ENCODE data around the gene SERTAD4. TPM values are rescaled to one million over a fixed set of nuclear protein-coding genes. Genes with fewer than 3 reads are reported as not detected.

Gene SERTAD4
- total RNA-seq, 1 donor, result under 0.01 TPM

GRCh38 chr1:210239349-210240111, 6.9 kb downstream of the SERTAD4 start:
- Histone ChIP-seq H3K9me3 (ENCODE audit: low read depth, low read length) (no peaks in the 10 kb centered on the region), H3K4me1 (ENCODE audit: insufficient read depth, low read length) (no peaks in the 10 kb centered on the region), H3K27me3 (ENCODE audit: insufficient read depth, low read length) (peaks cover 55% of the 10 kb centered on the region), H3K4me3 (ENCODE audit: low read length) (no peak overlapping the region)

- H3K4me1 ChIP-seq (ENCODE audit: insufficient read depth, low read length), result no peaks in the 10 kb centered on the region
- H3K4me3 ChIP-seq (ENCODE audit: low read length), result no peak overlapping the region
- H3K9me3 ChIP-seq (ENCODE audit: low read depth, low read length), result no peaks in the 10 kb centered on the region
- H3K27me3 ChIP-seq (ENCODE audit: insufficient read depth, low read length), result peaks cover 46% of the 10 kb centered on the region
Measured at GRCh38 chr1:210241121-210241520, 8.5 kb downstream of the SERTAD4 start.

- H3K4me3 ChIP-seq (ENCODE audit: low read length), result no peak overlapping the region
- peaks cover 53% of the 10 kb centered on the region for H3K27me3 ChIP-seq (ENCODE audit: insufficient read depth, low read length)
- H3K4me1 ChIP-seq (ENCODE audit: insufficient read depth, low read length), result no peaks in the 10 kb centered on the region
- H3K9me3 ChIP-seq (ENCODE audit: low read depth, low read length), result no peaks in the 10 kb centered on the region
Measured at GRCh38 chr1:210244746-210245367, 12.3 kb downstream of the SERTAD4 start.

GRCh38 chr1:210246447-210246846, 13.9 kb downstream of the SERTAD4 start:
- H3K27me3 ChIP-seq (ENCODE audit: insufficient read depth, low read length), result peaks cover 60% of the 10 kb centered on the region
- H3K9me3 ChIP-seq (ENCODE audit: low read depth, low read length), result no peaks in the 10 kb centered on the region
- H3K4me3 ChIP-seq (ENCODE audit: low read length), result no peak overlapping the region
- no peaks in the 10 kb centered on the region for H3K4me1 ChIP-seq (ENCODE audit: insufficient read depth, low read length)

GRCh38 chr1:210248341-210248740, 15.7 kb downstream of the SERTAD4 start:
- H3K4me3 ChIP-seq (ENCODE audit: low read length), result no peak overlapping the region
- no peaks in the 10 kb centered on the region for H3K9me3 ChIP-seq (ENCODE audit: low read depth, low read length)
- peaks cover 72% of the 10 kb centered on the region for H3K27me3 ChIP-seq (ENCODE audit: insufficient read depth, low read length)
- peaks cover 9% of the 10 kb centered on the region for H3K4me1 ChIP-seq (ENCODE audit: insufficient read depth, low read length)

- peaks cover 75% of the 10 kb centered on the region for H3K27me3 ChIP-seq (ENCODE audit: insufficient read depth, low read length)
- peaks cover 9% of the 10 kb centered on the region for H3K4me1 ChIP-seq (ENCODE audit: insufficient read depth, low read length)
- H3K9me3 ChIP-seq (ENCODE audit: low read depth, low read length), result no peaks in the 10 kb centered on the region
- H3K4me3 ChIP-seq (ENCODE audit: low read length), result no peak overlapping the region
Measured at GRCh38 chr1:210250665-210250997, 18.0 kb downstream of the SERTAD4 start.

- H3K27me3 ChIP-seq (ENCODE audit: insufficient read depth, low read length), result peaks cover 76% of the 10 kb centered on the region
- H3K9me3 ChIP-seq (ENCODE audit: low read depth, low read length), result no peaks in the 10 kb centered on the region
- no peak overlapping the region for H3K4me3 ChIP-seq (ENCODE audit: low read length)
- peaks cover 9% of the 10 kb centered on the region for H3K4me1 ChIP-seq (ENCODE audit: insufficient read depth, low read length)
Measured at GRCh38 chr1:210250998-210251679, 18.5 kb downstream of the SERTAD4 start.

- Histone ChIP-seq H3K27me3 (ENCODE audit: insufficient read depth, low read length) (peaks cover 70% of the 10 kb centered on the region), H3K9me3 (ENCODE audit: low read depth, low read length) (no peaks in the 10 kb centered on the region), H3K4me3 (ENCODE audit: low read length) (no peak overlapping the region), H3K4me1 (ENCODE audit: insufficient read depth, low read length) (peaks cover 9% of the 10 kb centered on the region)
Measured at GRCh38 chr1:210251680-210252490, 19.3 kb downstream of the SERTAD4 start.

- Histone ChIP-seq H3K27me3 (ENCODE audit: insufficient read depth, low read length) (peaks cover 65% of the 10 kb centered on the region), H3K4me1 (ENCODE audit: insufficient read depth, low read length) (peaks cover 9% of the 10 kb centered on the region), H3K4me3 (ENCODE audit: low read length) (no peak overlapping the region), H3K9me3 (ENCODE audit: low read depth, low read length) (no peaks in the 10 kb centered on the region)
Measured at GRCh38 chr1:210252621-210253051, 20.0 kb downstream of the SERTAD4 start.

- no peaks in the 10 kb centered on the region for H3K9me3 ChIP-seq (ENCODE audit: low read depth, low read length)
- H3K27me3 ChIP-seq (ENCODE audit: insufficient read depth, low read length), result peaks cover 54% of the 10 kb centered on the region
- peaks cover 9% of the 10 kb centered on the region for H3K4me1 ChIP-seq (ENCODE audit: insufficient read depth, low read length)
- H3K4me3 ChIP-seq (ENCODE audit: low read length), result no peak overlapping the region
Measured at GRCh38 chr1:210254298-210254697, 21.7 kb downstream of the SERTAD4 start.

- Histone ChIP-seq H3K9me3 (ENCODE audit: low read depth, low read length) (no peaks in the 10 kb centered on the region), H3K4me1 (ENCODE audit: insufficient read depth, low read length) (no peaks in the 10 kb centered on the region), H3K4me3 (ENCODE audit: low read length) (no peak overlapping the region), H3K27me3 (ENCODE audit: insufficient read depth, low read length) (peaks cover 24% of the 10 kb centered on the region)
Measured at GRCh38 chr1:210257698-210258529, 25.3 kb downstream of the SERTAD4 start.

GRCh38 chr1:210259561-210259960, 27.0 kb downstream of the SERTAD4 start:
- Histone ChIP-seq H3K4me3 (ENCODE audit: low read length) (no peak overlapping the region), H3K9me3 (ENCODE audit: low read depth, low read length) (no peaks in the 10 kb centered on the region), H3K4me1 (ENCODE audit: insufficient read depth, low read length) (no peaks in the 10 kb centered on the region), H3K27me3 (ENCODE audit: insufficient read depth, low read length) (peaks cover 8% of the 10 kb centered on the region)

GRCh38 chr1:210260096-210260495, 27.5 kb downstream of the SERTAD4 start:
- no peaks in the 10 kb centered on the region for H3K4me1 ChIP-seq (ENCODE audit: insufficient read depth, low read length)
- H3K4me3 ChIP-seq (ENCODE audit: low read length), result no peak overlapping the region
- H3K27me3 ChIP-seq (ENCODE audit: insufficient read depth, low read length), result peaks cover 6% of the 10 kb centered on the region
- H3K9me3 ChIP-seq (ENCODE audit: low read depth, low read length), result no peaks in the 10 kb centered on the region

- Histone ChIP-seq H3K4me3 (ENCODE audit: low read length) (no peak overlapping the region), H3K4me1 (ENCODE audit: insufficient read depth, low read length) (no peaks in the 10 kb centered on the region), H3K9me3 (ENCODE audit: low read depth, low read length) (no peaks in the 10 kb centered on the region), H3K27me3 (ENCODE audit: insufficient read depth, low read length) (no peaks in the 10 kb centered on the region)
Measured at GRCh38 chr1:210262167-210262896, 29.7 kb downstream of the SERTAD4 start.
